GM23338 (cell line): ENCODE results near the gene PPP1R14B. TPM values are rescaled to one million over a fixed set of nuclear protein-coding genes. Genes with fewer than 3 reads are reported as not detected.

Experiments
- ATAC-seq: fragments of 200-7000 bp; cut with Tn5 transposase; 3 replicates; pipeline ENCODE4 v1.9.1; 2020
- DNase-seq: peaks from one replicate; pipeline ENCODE4 v3.0.0-alpha.2; 2015; ENCODE audit warnings: low spot score
- H2AFZ ChIP-seq: fragments of 200-600 bp; sonication (generic); 2 replicates; pipeline ENCODE4 v1.8.0; 2016; ENCODE audit warnings: antibody characterized with exemption, mild to moderate bottlenecking, moderate library complexity
- H3F3A ChIP-seq: fragments of 200-600 bp; sonication (generic); replicated peaks from 2 replicates; pipeline ENCODE4 v1.8.0; 2017; ENCODE audit warnings: antibody characterized with exemption, mixed run types, low read depth
- H3K27ac ChIP-seq: fragments of 200-600 bp; sonication (generic); 2 replicates; pipeline ENCODE4 v1.6.1; 2016; ENCODE audit warnings: low read depth
- H3K27me3 ChIP-seq: fragments of 200-600 bp; sonication (generic); 2 replicates; pipeline ENCODE4 v1.8.0; 2016; ENCODE audit warnings: mild to moderate bottlenecking, mixed run types, moderate library complexity; ENCODE audit not compliant: insufficient read depth
- H3K36me3 ChIP-seq: fragments of 200-600 bp; sonication (generic); 2 replicates; pipeline ENCODE4 v1.8.0; 2016; ENCODE audit warnings: mild to moderate bottlenecking; ENCODE audit not compliant: insufficient read depth
- H3K4me1 ChIP-seq: fragments of 200-600 bp; sonication (generic); 2 replicates; pipeline ENCODE4 v1.8.0; 2016; ENCODE audit warnings: mild to moderate bottlenecking, moderate library complexity; ENCODE audit not compliant: insufficient read depth
- H3K4me2 ChIP-seq: fragments of 200-600 bp; sonication (generic); 2 replicates; pipeline ENCODE4 v1.7.1; 2017; ENCODE audit warnings: mixed run types
- H3K4me3 ChIP-seq: fragments of 200-600 bp; sonication (generic); 2 replicates; pipeline ENCODE4 v1.6.1; 2016; ENCODE audit warnings: mixed run types
- H3K79me2 ChIP-seq: fragments of 200-600 bp; sonication (generic); replicated peaks from 2 replicates; pipeline ENCODE4 v1.8.0; 2017; ENCODE audit warnings: mild to moderate bottlenecking; ENCODE audit not compliant: insufficient read depth
- H3K9me2 ChIP-seq: fragments of 200-600 bp; sonication (generic); 2 replicates; pipeline ENCODE4 v1.8.0; 2017; ENCODE audit not compliant: insufficient read depth
- H4K20me1 ChIP-seq: fragments of 200-600 bp; sonication (generic); replicated peaks from 2 replicates; pipeline ENCODE4 v1.8.0; 2017; ENCODE audit warnings: mild to moderate bottlenecking; ENCODE audit not compliant: insufficient read depth
- H3K27ac Mint-ChIP-seq: 2 replicates; pipeline ENCODE4 v1.8.0; 2020; ENCODE audit warnings: inconsistent platforms, mild to moderate bottlenecking, moderate library complexity, mixed read lengths
- H3K27me3 Mint-ChIP-seq: 3 replicates; pipeline ENCODE4 v1.8.0; 2022; ENCODE audit warnings: low read depth, mild to moderate bottlenecking, moderate library complexity, mixed read lengths, inconsistent platforms; ENCODE audit not compliant: insufficient read depth, poor library complexity
- H3K36me3 Mint-ChIP-seq: 3 replicates; pipeline ENCODE4 v1.8.0; 2021; ENCODE audit warnings: low read depth, mild to moderate bottlenecking, inconsistent platforms, moderate library complexity, mixed read lengths
- H3K4me1 Mint-ChIP-seq: 3 replicates; pipeline ENCODE4 v1.8.0; 2020; ENCODE audit warnings: mild to moderate bottlenecking, inconsistent platforms, mixed read lengths
- H3K4me3 Mint-ChIP-seq: 3 replicates; pipeline ENCODE4 v1.8.0; 2021; ENCODE audit warnings: moderate library complexity, mild to moderate bottlenecking, inconsistent platforms, mixed read lengths
- H3K9me3 Mint-ChIP-seq: 3 replicates; pipeline ENCODE4 v1.8.0; 2020; ENCODE audit warnings: moderate library complexity, mild to moderate bottlenecking, inconsistent platforms, mixed read lengths
- CREB1 ChIP-seq: fragments of 250-450 bp; sonication (Bioruptor Pico); IDR thresholded peaks from 2 replicates; pipeline ENCODE4 v1.5.0; 2020; ENCODE audit warnings: low read depth, mild to moderate bottlenecking, moderate library complexity
- ETS1 ChIP-seq: IDR thresholded peaks from 2 replicates; pipeline ENCODE4 v1.6.1; 2016; ENCODE audit warnings: antibody characterized with exemption
- EZH2 ChIP-seq: fragments of 200-600 bp; sonication (generic); IDR thresholded peaks from one replicate; pipeline ENCODE4 v1.8.0; 2017; ENCODE audit warnings: antibody characterized with exemption, mild to moderate bottlenecking, low read depth; ENCODE audit not compliant: unreplicated experiment
- EZH2phosphoT487 ChIP-seq: fragments of 200-600 bp; sonication (generic); IDR thresholded peaks from one replicate; pipeline ENCODE4 v1.8.1; 2018; ENCODE audit warnings: antibody characterized with exemption; ENCODE audit not compliant: unreplicated experiment
- JUNB ChIP-seq: IDR thresholded peaks from one replicate; pipeline ENCODE4 v1.6.1; 2016; ENCODE audit warnings: antibody characterized with exemption; ENCODE audit not compliant: unreplicated experiment
- NANOG ChIP-seq: IDR thresholded peaks from 2 replicates; pipeline ENCODE4 v1.6.1; 2016; ENCODE audit warnings: antibody characterized with exemption, borderline replicate concordance
- POLR2AphosphoS5 ChIP-seq: IDR thresholded peaks from 2 replicates; pipeline ENCODE4 v1.6.1; 2016; ENCODE audit warnings: antibody characterized with exemption, low read depth
- STAT1 ChIP-seq: IDR thresholded peaks from one replicate; pipeline ENCODE4 v1.6.1; 2016; ENCODE audit warnings: antibody characterized with exemption; ENCODE audit not compliant: unreplicated experiment
- ZNF114 ChIP-seq: fragments of 250-450 bp; sonication (Bioruptor Pico); IDR thresholded peaks from 2 replicates; pipeline ENCODE4 v1.5.0; 2020; ENCODE audit warnings: mild to moderate bottlenecking, moderate library complexity
- ZNF331 ChIP-seq: fragments of 250-450 bp; sonication (Bioruptor Pico); IDR thresholded peaks from 2 replicates; pipeline ENCODE4 v1.5.0; 2020; ENCODE audit warnings: low read depth, mild to moderate bottlenecking, moderate library complexity
- ZNF462 ChIP-seq: fragments of 250-450 bp; sonication (Bioruptor Pico); IDR thresholded peaks from 2 replicates; pipeline ENCODE4 v1.5.0; 2020; ENCODE audit warnings: mild to moderate bottlenecking, moderate library complexity
- polyA plus RNA-seq: library from polyadenylated mRNA; unstranded; fragments of >200 nt; fragmentation: Nextera tagmentation; extraction: Ambion mirVana; gene quantifications from 2 replicates; pipeline ENCODE4 v1.2.1, GENCODE V29; 2016
- total RNA-seq: library from RNA; depleted of rRNA; stranded (reverse); fragments of >200 nt; shearing (Covaris generic); gene quantifications from 2 replicates; pipeline ENCODE4 v1.2.3, GENCODE V29; 2014
- TF ChIP-seq, protein P1 (sequence below): IDR thresholded peaks from one replicate; pipeline ENCODE4 v1.6.1; 2018; ENCODE audit warnings: antibody characterized with exemption; ENCODE audit not compliant: unreplicated experiment
- TF ChIP-seq, protein P2 (sequence below), 2 experiments: fragments of 200-600 bp in 1 of 2; sonication (generic) in 1 of 2; conservative IDR thresholded peaks; 2 replicates each; pipeline versions ENCODE4 v1.5.1 to v1.6.1; 2016 to 2017; ENCODE audit warnings: antibody characterized with exemption in 2 of 2, low read depth in 2 of 2, mild to moderate bottlenecking in 2 of 2, moderate library complexity in 1 of 2

The PPP1R14B gene
- total and polyA plus RNA-seq, 2 experiments from 2014 or later: 250 to 315 TPM

DNA sequence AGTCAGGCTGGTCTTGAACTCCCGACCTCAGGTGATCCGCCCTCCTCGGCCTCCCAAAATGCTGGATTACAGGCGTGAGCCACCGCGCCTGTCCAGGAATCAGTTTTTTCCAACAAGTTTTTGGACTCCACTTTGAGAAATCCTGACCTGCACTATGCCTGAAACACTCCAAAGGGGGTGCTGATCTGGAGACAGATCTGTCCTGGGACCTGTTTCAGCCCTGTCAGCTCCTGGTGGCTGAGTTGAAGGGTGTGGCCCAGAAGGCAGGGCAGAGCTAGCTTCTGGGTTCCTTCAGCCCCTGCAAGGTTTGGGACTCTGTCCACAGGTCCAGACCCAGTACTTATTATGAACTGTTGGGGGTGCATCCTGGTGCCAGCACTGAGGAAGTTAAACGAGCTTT, 15.2 kb downstream of the PPP1R14B start:
- DNase-seq (no peak), ATAC-seq (no peak)
- Mint-ChIP-seq H3K27ac (no peak overlapping the region), H3K27me3 (peaks cover 30% of the 10 kb centered on the region), H3K9me3 (no peaks in the 10 kb centered on the region), H3K36me3 (peaks cover 3% of the 10 kb centered on the region; the same call in 1 of the 3 replicates), H3K4me3 (peak overlapping the region; percentile 83), H3K4me1 (peaks cover 23% of the 10 kb centered on the region)
- Histone ChIP-seq H3K9me2 (no peaks in the 10 kb centered on the region), H3F3A (peaks cover 22% of the 10 kb centered on the region), H3K79me2 (peaks cover 4% of the 10 kb centered on the region; the same call in 1 of the 2 replicates), H3K4me3 (peak overlapping the region; percentile 94; the same call in 1 of the 2 replicates), H3K36me3 (no peaks in the 10 kb centered on the region), H2AFZ (no peak overlapping the region), H3K4me1 (peaks cover 17% of the 10 kb centered on the region; the same call in 1 of the 2 replicates), H3K4me2 (peak overlapping the region; percentile 96; the same call in 1 of the 2 replicates), H3K27me3 (peaks cover 23% of the 10 kb centered on the region; the same call in 1 of the 2 replicates), H3K27ac (no peak overlapping the region), H4K20me1 (no peaks in the 10 kb centered on the region)
- TF ChIP-seq ZNF114 (CRISPR knock-in tag) (no peak), ZNF331 (CRISPR knock-in tag) (no peak), NANOG (no peak), POLR2AphosphoS5 (no peak), JUNB (no peak), EZH2phosphoT487 (no peak), STAT1 (no peak), CREB1 (CRISPR knock-in tag) (no peak), ETS1 (no peak), ZNF462 (CRISPR knock-in tag) (no peak), EZH2 (no peak)
- TF ChIP-seq, protein P1, sequence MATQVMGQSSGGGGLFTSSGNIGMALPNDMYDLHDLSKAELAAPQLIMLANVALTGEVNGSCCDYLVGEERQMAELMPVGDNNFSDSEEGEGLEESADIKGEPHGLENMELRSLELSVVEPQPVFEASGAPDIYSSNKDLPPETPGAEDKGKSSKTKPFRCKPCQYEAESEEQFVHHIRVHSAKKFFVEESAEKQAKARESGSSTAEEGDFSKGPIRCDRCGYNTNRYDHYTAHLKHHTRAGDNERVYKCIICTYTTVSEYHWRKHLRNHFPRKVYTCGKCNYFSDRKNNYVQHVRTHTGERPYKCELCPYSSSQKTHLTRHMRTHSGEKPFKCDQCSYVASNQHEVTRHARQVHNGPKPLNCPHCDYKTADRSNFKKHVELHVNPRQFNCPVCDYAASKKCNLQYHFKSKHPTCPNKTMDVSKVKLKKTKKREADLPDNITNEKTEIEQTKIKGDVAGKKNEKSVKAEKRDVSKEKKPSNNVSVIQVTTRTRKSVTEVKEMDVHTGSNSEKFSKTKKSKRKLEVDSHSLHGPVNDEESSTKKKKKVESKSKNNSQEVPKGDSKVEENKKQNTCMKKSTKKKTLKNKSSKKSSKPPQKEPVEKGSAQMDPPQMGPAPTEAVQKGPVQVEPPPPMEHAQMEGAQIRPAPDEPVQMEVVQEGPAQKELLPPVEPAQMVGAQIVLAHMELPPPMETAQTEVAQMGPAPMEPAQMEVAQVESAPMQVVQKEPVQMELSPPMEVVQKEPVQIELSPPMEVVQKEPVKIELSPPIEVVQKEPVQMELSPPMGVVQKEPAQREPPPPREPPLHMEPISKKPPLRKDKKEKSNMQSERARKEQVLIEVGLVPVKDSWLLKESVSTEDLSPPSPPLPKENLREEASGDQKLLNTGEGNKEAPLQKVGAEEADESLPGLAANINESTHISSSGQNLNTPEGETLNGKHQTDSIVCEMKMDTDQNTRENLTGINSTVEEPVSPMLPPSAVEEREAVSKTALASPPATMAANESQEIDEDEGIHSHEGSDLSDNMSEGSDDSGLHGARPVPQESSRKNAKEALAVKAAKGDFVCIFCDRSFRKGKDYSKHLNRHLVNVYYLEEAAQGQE: no peak
- TF ChIP-seq, protein P2, sequence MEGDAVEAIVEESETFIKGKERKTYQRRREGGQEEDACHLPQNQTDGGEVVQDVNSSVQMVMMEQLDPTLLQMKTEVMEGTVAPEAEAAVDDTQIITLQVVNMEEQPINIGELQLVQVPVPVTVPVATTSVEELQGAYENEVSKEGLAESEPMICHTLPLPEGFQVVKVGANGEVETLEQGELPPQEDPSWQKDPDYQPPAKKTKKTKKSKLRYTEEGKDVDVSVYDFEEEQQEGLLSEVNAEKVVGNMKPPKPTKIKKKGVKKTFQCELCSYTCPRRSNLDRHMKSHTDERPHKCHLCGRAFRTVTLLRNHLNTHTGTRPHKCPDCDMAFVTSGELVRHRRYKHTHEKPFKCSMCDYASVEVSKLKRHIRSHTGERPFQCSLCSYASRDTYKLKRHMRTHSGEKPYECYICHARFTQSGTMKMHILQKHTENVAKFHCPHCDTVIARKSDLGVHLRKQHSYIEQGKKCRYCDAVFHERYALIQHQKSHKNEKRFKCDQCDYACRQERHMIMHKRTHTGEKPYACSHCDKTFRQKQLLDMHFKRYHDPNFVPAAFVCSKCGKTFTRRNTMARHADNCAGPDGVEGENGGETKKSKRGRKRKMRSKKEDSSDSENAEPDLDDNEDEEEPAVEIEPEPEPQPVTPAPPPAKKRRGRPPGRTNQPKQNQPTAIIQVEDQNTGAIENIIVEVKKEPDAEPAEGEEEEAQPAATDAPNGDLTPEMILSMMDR (conservative IDR thresholded peaks at IDR 0.05; ENCODE audit: low read depth in 2 of 2): no peak
